ENCODE results near the gene TAF1A.

DNA sequence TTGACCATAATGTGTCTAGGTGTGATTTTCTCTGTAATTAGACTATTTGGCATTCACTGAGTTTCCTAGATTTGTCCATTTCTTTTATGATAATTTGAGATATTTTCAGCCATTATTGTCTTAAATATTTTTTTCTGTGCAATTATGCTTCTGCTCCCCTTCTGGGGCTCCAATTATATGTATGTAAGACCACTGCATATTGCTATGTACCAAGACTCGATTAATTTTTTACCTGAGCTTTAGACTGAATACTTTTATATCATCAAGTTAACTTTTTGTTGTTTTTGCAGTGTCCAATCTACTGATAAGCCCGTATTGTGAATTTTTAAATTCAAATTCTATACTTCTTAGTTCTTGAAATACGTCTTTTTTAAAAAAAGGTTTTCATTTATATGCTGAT lies 5.1 kb upstream of the TAF1A start:
- TF ChIP-seq CTCF (IDR thresholded peaks at IDR 0.05) (no peak), POLR2A (IDR thresholded peaks at IDR 0.05) (no peak), EP300 (IDR thresholded peaks at IDR 0.05) (no peak)

All from suprapubic skin (tissue), 3 donors.